Natural killer cell (primary cell): ENCODE measurements around the gene CDC14A. TPM values are rescaled to one million over a fixed set of nuclear protein-coding genes. Genes with fewer than 3 reads are reported as not detected.

ENCODE experiments used
- ATAC-seq, 3 donors: fragments of 150-1000 bp in 2 of 3; fragments of 200-7000 bp in 1 of 3; cut with Tn5 transposase; 1 replicate in 1 of 3; 2 replicates in 2 of 3; pipeline ENCODE4 v1.10.0; 2021; ENCODE audit warnings: mild to moderate bottlenecking in 2 of 3, moderate library complexity in 2 of 3
- DNase-seq, 2 donors: peaks; one replicate each; pipeline versions ENCODE4 v3.0.0 to v3.0.0-alpha.2; 2013 to 2021; ENCODE audit warnings: mixed read lengths in 1 of 2
- H3K27ac ChIP-seq: one replicate; pipeline ENCODE4 v1.5.1; 2013; ENCODE audit warnings: mild to moderate bottlenecking, low read length
- H3K27me3 ChIP-seq: one replicate; pipeline ENCODE4 v1.6.1; 2013; ENCODE audit warnings: low read length; ENCODE audit not compliant: control insufficient read depth, insufficient read depth
- H3K36me3 ChIP-seq: one replicate; pipeline ENCODE4 v1.6.1; 2013; ENCODE audit warnings: low read length; ENCODE audit not compliant: control insufficient read depth, insufficient read depth
- H3K4me1 ChIP-seq: one replicate; pipeline ENCODE4 v1.6.1; 2013; ENCODE audit warnings: low read length; ENCODE audit not compliant: control insufficient read depth, insufficient read depth
- H3K4me3 ChIP-seq: one replicate; pipeline ENCODE4 v1.5.1; 2013; ENCODE audit warnings: low read length
- H3K9me3 ChIP-seq: one replicate; pipeline ENCODE4 v1.6.1; 2013; ENCODE audit warnings: low read length; ENCODE audit not compliant: control insufficient read depth, insufficient read depth
- H3K27ac Mint-ChIP-seq, 2 donors: one replicate each; pipeline ENCODE4 v1.8.0; 2022; ENCODE audit warnings: mild to moderate bottlenecking in 2 of 2, mixed read lengths in 2 of 2, moderate library complexity in 1 of 2
- H3K27me3 Mint-ChIP-seq, 2 donors: one replicate each; pipeline ENCODE4 v1.8.0; 2022; ENCODE audit warnings: low read depth in 2 of 2, mixed read lengths in 2 of 2
- H3K36me3 Mint-ChIP-seq: one replicate; pipeline ENCODE4 v1.8.0; 2022; ENCODE audit warnings: mixed read lengths
- H3K4me1 Mint-ChIP-seq, 2 donors: one replicate each; pipeline ENCODE4 v1.8.0; 2022; ENCODE audit warnings: mixed read lengths in 2 of 2
- H3K4me3 Mint-ChIP-seq: one replicate; pipeline ENCODE4 v1.8.0; 2022; ENCODE audit warnings: mild to moderate bottlenecking, moderate library complexity, mixed read lengths
- H3K9me3 Mint-ChIP-seq, 2 donors: one replicate each; pipeline ENCODE4 v1.8.0; 2022; ENCODE audit warnings: mixed read lengths in 2 of 2
- WGBS: methylation state at CpG from one replicate; pipeline ENCODE4 v1.1.7; 2013; ENCODE audit warnings: missing lambda C conversion rate; ENCODE audit not compliant: insufficient coverage; 5-methylcytosine and 5-hydroxymethylcytosine counted together
- intact Hi-C: fragments of 100-400 bp; cut with micrococcal nuclease; formaldehyde crosslinking; loops from one replicate; pipeline ENCODE4 v1.14.2; 2022
- total RNA-seq, 4 donors: library from RNA; stranded (reverse); fragments of 120-200 nt in 1 of 4; gene quantifications; one replicate each; pipeline versions ENCODE4 v1.2.3 to v1.2.4, GENCODE V29; 2013 to 2022
- TF ChIP-seq, protein P1 (sequence below): fragments of 200-600 bp; IDR thresholded peaks from one replicate; pipeline ENCODE4 v1.8.0; 2022; ENCODE audit warnings: antibody characterized with exemption

The CDC14A gene
- total RNA-seq, 3 donors from 2014 or later (not counting 1 experiment from before 2014, with no cell fraction given) = 59.6 to 63.8 (median 60.1) TPM

DNA sequence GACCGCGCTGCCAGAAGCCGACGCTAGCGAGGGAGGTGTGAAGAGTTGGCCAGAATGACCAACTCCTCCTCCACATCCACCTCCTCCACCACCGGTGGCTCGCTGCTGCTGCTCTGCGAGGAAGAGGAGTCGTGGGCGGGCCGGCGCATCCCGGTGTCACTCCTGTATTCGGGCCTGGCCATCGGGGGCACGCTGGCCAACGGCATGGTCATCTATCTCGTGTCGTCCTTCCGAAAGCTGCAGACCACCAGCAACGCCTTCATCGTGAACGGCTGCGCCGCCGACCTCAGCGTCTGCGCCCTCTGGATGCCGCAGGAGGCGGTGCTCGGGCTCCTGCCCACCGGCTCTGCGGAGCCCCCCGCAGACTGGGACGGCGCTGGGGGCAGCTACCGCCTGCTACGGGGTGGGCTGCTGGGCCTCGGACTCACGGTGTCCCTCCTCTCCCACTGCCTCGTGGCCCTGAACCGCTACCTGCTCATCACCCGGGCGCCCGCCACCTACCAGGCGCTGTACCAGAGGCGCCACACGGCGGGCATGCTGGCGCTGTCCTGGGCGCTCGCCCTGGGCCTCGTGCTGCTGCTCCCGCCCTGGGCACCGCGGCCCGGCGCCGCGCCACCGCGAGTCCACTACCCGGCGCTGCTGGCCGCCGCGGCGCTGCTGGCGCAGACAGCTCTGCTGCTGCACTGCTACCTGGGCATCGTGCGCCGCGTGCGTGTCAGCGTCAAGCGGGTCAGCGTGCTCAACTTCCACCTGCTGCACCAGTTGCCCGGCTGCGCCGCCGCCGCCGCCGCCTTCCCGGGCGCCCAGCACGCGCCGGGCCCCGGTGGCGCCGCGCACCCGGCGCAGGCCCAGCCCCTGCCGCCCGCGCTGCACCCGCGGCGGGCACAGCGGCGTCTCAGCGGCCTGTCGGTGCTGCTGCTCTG lies 186.9 kb downstream of the CDC14A start:
- peak; percentile 19 to 47 for DNase-seq
- Histone ChIP-seq H3K27me3 (peaks cover 36% of the 10 kb centered on the region), H3K36me3 (no peaks in the 10 kb centered on the region), H3K9me3 (no peaks in the 10 kb centered on the region), H3K4me3 (no peak overlapping the region), H3K4me1 (peaks cover 18% of the 10 kb centered on the region), H3K27ac (no peak overlapping the region)
- ATAC-seq = peak; percentile 47 to 63 (median 58)
- peak overlapping the region; percentile 55 for H3K4me3 Mint-ChIP-seq
- 1% methylated on average over 103 of the region's 105 CpGs for WGBS
- peaks cover 5 to 6% of the 10 kb centered on the region in 2 donors for H3K4me1 Mint-ChIP-seq
- intact Hi-C loops = no loop called here
- H3K36me3 Mint-ChIP-seq = no peaks in the 10 kb centered on the region
- TF ChIP-seq, protein P1, sequence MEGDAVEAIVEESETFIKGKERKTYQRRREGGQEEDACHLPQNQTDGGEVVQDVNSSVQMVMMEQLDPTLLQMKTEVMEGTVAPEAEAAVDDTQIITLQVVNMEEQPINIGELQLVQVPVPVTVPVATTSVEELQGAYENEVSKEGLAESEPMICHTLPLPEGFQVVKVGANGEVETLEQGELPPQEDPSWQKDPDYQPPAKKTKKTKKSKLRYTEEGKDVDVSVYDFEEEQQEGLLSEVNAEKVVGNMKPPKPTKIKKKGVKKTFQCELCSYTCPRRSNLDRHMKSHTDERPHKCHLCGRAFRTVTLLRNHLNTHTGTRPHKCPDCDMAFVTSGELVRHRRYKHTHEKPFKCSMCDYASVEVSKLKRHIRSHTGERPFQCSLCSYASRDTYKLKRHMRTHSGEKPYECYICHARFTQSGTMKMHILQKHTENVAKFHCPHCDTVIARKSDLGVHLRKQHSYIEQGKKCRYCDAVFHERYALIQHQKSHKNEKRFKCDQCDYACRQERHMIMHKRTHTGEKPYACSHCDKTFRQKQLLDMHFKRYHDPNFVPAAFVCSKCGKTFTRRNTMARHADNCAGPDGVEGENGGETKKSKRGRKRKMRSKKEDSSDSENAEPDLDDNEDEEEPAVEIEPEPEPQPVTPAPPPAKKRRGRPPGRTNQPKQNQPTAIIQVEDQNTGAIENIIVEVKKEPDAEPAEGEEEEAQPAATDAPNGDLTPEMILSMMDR = peak; percentile 9
- H3K27ac Mint-ChIP-seq = no peak overlapping the region
- peaks cover 48 to 74% of the 10 kb centered on the region in 2 donors for H3K27me3 Mint-ChIP-seq
- H3K9me3 Mint-ChIP-seq = no peaks in the 10 kb centered on the region

DNA sequence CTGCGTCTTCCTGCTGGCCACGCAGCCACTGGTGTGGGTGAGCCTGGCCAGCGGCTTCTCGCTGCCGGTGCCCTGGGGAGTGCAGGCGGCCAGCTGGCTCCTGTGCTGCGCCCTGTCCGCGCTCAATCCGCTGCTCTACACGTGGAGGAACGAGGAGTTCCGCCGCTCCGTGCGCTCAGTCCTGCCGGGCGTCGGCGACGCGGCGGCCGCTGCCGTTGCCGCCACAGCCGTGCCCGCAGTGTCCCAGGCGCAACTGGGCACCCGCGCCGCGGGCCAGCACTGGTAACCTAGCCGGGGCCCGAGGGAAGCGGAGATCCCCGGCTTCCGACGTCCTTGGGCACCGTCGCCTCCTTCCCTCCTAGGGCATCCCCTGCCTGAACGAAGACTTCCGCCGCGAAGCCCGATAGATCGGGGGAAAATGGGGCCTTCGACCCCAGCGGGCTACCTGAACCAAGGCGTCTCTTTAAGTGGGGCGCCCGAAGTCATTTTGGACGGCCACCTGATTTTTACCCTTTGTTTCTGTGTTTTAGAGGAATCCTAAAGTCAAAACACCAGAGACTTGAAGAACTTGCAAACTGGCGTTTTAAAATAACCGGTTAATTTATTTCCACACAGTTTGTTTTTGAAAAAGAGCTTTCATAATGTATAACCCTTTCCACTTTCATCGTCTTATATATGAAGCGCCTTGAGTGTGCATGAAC lies 187.7 kb downstream of the CDC14A start:
- peak in 1 of 2 donors; percentile 37 for DNase-seq
- intact Hi-C loops = no loop called here
- H3K27me3 Mint-ChIP-seq = peaks cover 48 to 75% of the 10 kb centered on the region in 2 donors

DNA sequence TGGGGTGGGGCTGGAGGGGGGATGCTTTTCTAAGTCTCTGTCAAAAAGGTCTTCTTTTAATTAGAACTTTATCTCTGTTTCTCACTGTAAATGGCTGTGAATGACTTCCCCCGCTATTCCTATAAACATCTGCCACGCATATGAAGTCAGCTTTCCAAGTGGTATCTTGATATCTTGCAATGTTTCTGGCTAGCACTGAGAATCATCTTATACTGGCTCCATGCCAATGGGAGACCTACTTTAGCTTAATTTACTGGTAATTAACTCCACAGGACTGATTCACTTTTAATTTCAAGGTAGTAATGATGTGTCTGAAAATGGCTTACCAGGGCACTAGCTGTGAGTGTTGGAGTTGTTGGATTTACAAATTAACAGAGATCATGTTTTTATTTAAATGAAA lies 190.0 kb downstream of the CDC14A start:
- H3K36me3 ChIP-seq = no peaks in the 10 kb centered on the region
- no peak overlapping the region for H3K27ac Mint-ChIP-seq
- no peaks in the 10 kb centered on the region for H3K9me3 Mint-ChIP-seq
- H3K27me3 ChIP-seq = peaks cover 28% of the 10 kb centered on the region
- H3K4me3 ChIP-seq = no peak overlapping the region
- peaks cover 5 to 6% of the 10 kb centered on the region in 2 donors for H3K4me1 Mint-ChIP-seq
- ATAC-seq (no peak), DNase-seq (no peak)
- intact Hi-C loops = no loop called here
- H3K4me1 ChIP-seq = peaks cover 18% of the 10 kb centered on the region
- H3K36me3 Mint-ChIP-seq = no peaks in the 10 kb centered on the region
- no peak overlapping the region for H3K4me3 Mint-ChIP-seq
- peaks cover 42 to 52% of the 10 kb centered on the region in 2 donors for H3K27me3 Mint-ChIP-seq
- no peaks in the 10 kb centered on the region for H3K9me3 ChIP-seq
- TF ChIP-seq, protein P1 = no peak
- no peak overlapping the region for H3K27ac ChIP-seq
- 95% methylated on average over 2 of the region's 2 CpGs for WGBS

More for the DNA sequence above, 187.7 kb downstream of the CDC14A start:
- Histone ChIP-seq H3K4me3 (no peak overlapping the region), H3K36me3 (no peaks in the 10 kb centered on the region), H3K27me3 (peaks cover 36% of the 10 kb centered on the region), H3K4me1 (peaks cover 18% of the 10 kb centered on the region), H3K9me3 (no peaks in the 10 kb centered on the region), H3K27ac (no peak overlapping the region)
- TF ChIP-seq, protein P1 = no peak
- H3K36me3 Mint-ChIP-seq = no peaks in the 10 kb centered on the region
- H3K4me3 Mint-ChIP-seq = peak overlapping the region; percentile 83
- ATAC-seq = peak; percentile 41 to 55 (median 54)
- H3K9me3 Mint-ChIP-seq = no peaks in the 10 kb centered on the region
- WGBS = 8% methylated on average over 55 of the region's 57 CpGs
- peaks cover 5 to 6% of the 10 kb centered on the region in 2 donors for H3K4me1 Mint-ChIP-seq
- no peak overlapping the region for H3K27ac Mint-ChIP-seq
